ENCODE measurements around the gene TMPRSS11D. TPM values are rescaled to one million over a fixed set of nuclear protein-coding genes. Genes with fewer than 3 reads are reported as not detected.

TMPRSS11D gene
- total and polyA plus RNA-seq, 2 of the 8 experiments (the other 6 are each of a cell fraction or from before 2014, with no cell fraction given) = not detected

DNA sequence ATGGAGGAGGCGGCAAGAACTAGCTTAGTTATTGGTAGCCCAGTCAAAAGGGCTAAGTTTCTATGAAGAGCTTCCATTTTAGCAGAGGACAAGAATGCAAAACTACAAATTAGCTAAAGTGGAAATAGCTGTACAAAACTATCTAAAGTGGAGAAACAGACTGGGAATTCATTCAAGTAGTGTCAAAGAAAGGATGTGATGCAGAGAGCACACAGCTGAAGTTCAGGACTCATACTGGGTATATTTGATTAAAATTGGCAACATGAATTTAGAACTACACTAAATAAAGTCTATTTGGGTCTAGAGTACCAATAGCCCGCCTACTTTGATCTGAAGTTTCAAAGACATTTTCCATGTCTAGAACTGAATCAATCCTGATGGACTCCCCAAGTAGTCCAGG is 96.5 kb downstream of the TMPRSS11D start:
- no peak overlapping the region for H3K27ac ChIP-seq (ENCODE audit: low read depth, low read length)
- ChIA-PET POLR2A (ENCODE audit: partially characterized antibody) (no interaction called here), CTCF (ENCODE audit: partially characterized antibody) (interaction anchor here (0.6 to 1.0 kb wide), 2 partner anchors 10 to 16 kb away, joined by 3 to 4 read pairs; no protein-coding TSS in a partner anchor)
- H3K79me1 ChIP-seq (ENCODE audit: low read depth, low read length) = no peaks in the 10 kb centered on the region
- H3K23me2 ChIP-seq (ENCODE audit: low read depth, low read length) = no peaks in the 10 kb centered on the region
- no peaks in the 10 kb centered on the region for H3K36me3 ChIP-seq (ENCODE audit: control insufficient read depth in 2 of 4, insufficient read depth in 4 of 4, low read length in 3 of 4)
- no peak overlapping the region for H4K5ac ChIP-seq (ENCODE audit: insufficient read length, low read depth, low read length)
- H3K9me3 ChIP-seq (ENCODE audit: insufficient read depth in 2 of 2, low read depth in 1 of 2, low read length in 1 of 2) = no peaks in the 10 kb centered on the region
- H3K4me2 ChIP-seq (ENCODE audit: insufficient read depth in 1 of 2, low read depth in 2 of 2, low read length in 2 of 2) = no peak overlapping the region
- H3K79me2 ChIP-seq (ENCODE audit: control insufficient read depth in 1 of 2, insufficient read depth in 2 of 2, low read length in 2 of 2) = no peaks in the 10 kb centered on the region
- H2BK15ac ChIP-seq (ENCODE audit: low read length) = no peak overlapping the region
- no peak overlapping the region for H3K23ac ChIP-seq (ENCODE audit: insufficient read length)
- no peaks in the 10 kb centered on the region for H3K4me1 ChIP-seq (replicated peaks in 1 of 4; ENCODE audit: control insufficient read depth in 3 of 4, insufficient read depth in 4 of 4, low read length in 3 of 4)
- H4K20me1 ChIP-seq (replicated peaks in 1 of 2; ENCODE audit: control insufficient read depth in 1 of 2, insufficient read depth in 2 of 2, low read length in 2 of 2) = no peaks in the 10 kb centered on the region
- no peak overlapping the region for H3K56ac ChIP-seq (replicated peaks; ENCODE audit: insufficient read length, low read depth, low read length)
- no peak overlapping the region for H3K4me3 ChIP-seq (ENCODE audit: extremely low read depth in 1 of 4, insufficient read depth in 2 of 4, low read depth in 3 of 4, low read length in 4 of 4)
- TF ChIP-seq PHF8 (conservative IDR thresholded peaks at IDR 0.05; ENCODE audit: low read depth, low read length) = no peak
- TF ChIP-seq EP300 (IDR thresholded peaks at IDR 0.05; ENCODE audit: borderline replicate concordance in 1 of 2, low read depth in 2 of 2, low read length in 2 of 2) = no peak
- TF ChIP-seq POLR2A (IDR thresholded peaks at IDR 0.05; ENCODE audit: control extremely low read depth in 1 of 2, low read depth in 2 of 2, low read length in 2 of 2) = no peak
- no peak for TF ChIP-seq RXRA (IDR thresholded peaks at IDR 0.05; ENCODE audit: insufficient read depth, low read depth, low read length)
- no peak overlapping the region for H2AK5ac ChIP-seq (ENCODE audit: low read depth, low read length)
- 97% methylated on average over 2 of the region's 2 CpGs; no CpG with 5 or more reads in 1 of the 2 experiments for WGBS, 2 experiments (ENCODE audit: extremely low coverage in 1 of 2, insufficient coverage in 1 of 2, insufficient read length in 1 of 2, insufficient replicate concordance in 2 of 2, low coverage in 1 of 2, low lambda C conversion rate in 2 of 2, missing lambda C conversion rate in 1 of 2)
- no peak overlapping the region for H3K9ac ChIP-seq (replicated peaks in 1 of 4; ENCODE audit: extremely low read depth in 1 of 4, low read depth in 3 of 4, low read length in 3 of 4)
- DNase-seq (ENCODE audit: low read depth in 1 of 2, low spot score in 2 of 2) = no peak
- no peak overlapping the region for H2BK12ac ChIP-seq (ENCODE audit: low read depth, low read length)
- H3K4ac ChIP-seq (replicated peaks; ENCODE audit: insufficient read length, low read depth, low read length) = no peak overlapping the region
- no peak overlapping the region for H4K91ac ChIP-seq (replicated peaks; ENCODE audit: insufficient read length, low read length)
- no peak overlapping the region for H3K14ac ChIP-seq (ENCODE audit: insufficient read length)
- H4K8ac ChIP-seq (ENCODE audit: extremely low read depth, insufficient read depth, low read length) = no peak overlapping the region
- H3K27me3 ChIP-seq (replicated peaks in 1 of 4; ENCODE audit: control insufficient read depth in 3 of 4, extremely low read depth in 1 of 4, insufficient read depth in 3 of 4, low read length in 3 of 4) = no peaks in the 10 kb centered on the region
- FAIRE-seq = no peak
- no peak overlapping the region for H2BK20ac ChIP-seq (ENCODE audit: low read length)
- H3K18ac ChIP-seq (ENCODE audit: extremely low read depth, low read length) = no peak overlapping the region
- H2AFZ ChIP-seq (ENCODE audit: low read length) = no peak overlapping the region
- no peak overlapping the region for H2BK120ac ChIP-seq (replicated peaks; ENCODE audit: low read depth, low read length)
- no peak overlapping the region for H2BK5ac ChIP-seq (ENCODE audit: low read depth, low read length)
